ENCODE measurements around the gene WHAMM.
"Not testable (repeated sequence)": the region's sequence is repeated elsewhere in the genome, so short reads cannot be mapped to it uniquely, and the experiment has no call there.

Gene WHAMM

DNA sequence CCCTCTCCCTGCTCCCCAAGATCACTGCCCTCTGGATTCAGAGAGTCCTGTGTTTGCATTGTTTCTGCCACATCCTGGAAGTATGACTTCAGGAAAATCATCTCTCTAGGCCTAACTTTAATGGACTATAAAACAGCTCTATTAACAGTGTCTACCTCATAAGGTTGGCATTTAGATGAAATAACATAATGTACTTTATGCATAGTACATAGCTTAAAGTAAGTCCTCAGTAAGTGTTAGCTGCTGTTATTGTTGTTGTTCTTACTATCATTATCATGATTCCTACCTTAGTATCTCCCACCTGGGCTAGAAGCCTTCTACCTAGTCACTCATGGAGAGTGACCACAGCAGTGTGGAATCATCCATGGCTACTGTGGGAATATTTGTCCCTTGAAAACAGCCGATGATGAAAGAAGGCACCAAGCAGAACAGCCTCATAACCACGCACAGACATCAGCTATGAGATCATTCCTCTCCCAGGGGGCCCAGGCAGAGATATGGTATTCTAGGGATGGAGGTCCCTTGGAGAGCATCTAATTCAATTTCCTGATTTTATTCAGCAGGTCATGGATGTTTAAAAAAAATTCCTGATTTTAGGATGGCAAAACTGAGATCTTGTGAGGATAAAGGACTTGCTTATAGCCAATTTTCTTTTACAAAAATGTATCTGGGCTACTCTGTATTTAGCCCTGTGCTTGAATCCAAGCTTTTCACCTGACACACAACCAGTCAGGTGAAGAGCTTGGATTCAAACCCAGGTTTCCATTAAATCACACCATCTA, 5.4 kb upstream of the WHAMM start:
- no peak for FAIRE-seq

DNA sequence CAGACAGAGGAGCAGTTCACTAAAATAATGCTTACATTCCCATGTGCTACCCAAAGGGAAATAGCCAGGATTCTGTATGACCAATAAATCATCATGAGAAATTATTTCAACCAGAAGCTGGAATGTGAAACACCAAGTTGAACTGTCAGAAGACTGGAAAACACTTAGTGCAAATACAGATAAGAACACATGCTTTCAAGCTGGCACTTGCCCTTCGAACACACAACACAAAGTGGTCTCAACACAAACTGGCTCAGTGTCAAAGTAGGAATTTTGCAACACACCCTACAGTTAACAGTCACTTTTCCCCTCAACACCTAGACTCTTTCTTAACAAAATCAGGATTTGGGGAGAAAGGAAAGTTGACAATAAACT, 4.9 kb upstream of the WHAMM start:
- FAIRE-seq = no peak

DNA sequence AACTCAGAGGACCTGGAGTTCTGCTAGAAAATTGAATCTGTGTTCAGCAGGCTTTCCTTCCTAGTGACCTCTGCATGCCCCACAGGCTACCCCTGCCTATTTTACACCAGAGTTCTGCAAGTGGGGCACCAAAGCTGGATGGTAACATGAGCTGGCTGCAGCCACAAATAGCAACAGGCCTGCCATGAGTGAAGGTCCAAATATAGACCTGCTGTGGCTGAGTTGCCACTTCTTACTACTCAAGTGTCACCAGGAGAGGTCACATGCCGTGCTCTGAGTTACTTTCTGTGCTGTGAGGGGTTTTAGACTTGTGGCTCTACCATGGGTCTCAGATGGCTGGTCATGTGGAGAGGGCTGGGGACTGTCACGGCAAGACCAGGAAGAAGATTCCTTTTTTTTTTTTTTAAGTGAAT, 3.4 kb upstream of the WHAMM start, which contains the start of gene FSD2:
Gene FSD2, minus strand, starts transcription at position 76 of the 413 bp plus-strand sequence. CDS start 18,679 bp downstream, outside the sequence.
- no peak for FAIRE-seq

DNA sequence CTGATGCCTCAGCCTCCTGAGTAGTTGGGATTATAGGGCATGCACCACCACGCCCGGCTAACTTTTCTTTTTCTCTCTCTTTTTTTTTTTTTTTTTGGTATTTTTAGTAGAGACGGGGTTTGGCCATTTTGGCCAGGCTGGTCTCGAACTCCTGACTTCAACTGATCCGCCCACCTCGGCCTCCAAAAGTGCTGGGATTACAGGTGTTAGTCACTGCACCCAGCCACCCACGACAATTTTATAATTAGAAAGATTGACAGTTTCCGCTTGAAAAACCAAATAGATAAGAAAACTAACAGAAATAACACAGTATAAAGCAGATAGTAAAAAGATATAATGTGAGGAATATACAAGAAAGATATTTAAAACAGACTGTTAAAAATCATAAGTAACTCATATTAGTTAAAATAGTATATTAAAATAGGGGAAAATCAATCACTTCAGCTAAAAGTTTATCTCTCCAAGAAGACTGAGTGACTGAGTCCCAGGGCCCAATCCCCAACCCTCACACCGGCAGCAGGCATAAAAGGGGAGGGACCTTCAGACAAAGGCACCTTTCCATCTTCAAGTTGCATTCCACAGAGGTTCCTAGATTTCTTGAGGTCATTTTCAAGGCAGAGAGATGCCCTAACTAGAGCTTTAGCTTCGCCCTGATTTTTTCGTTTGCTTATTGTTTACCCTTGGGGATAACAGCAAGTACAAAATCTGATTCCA, 1.4 kb upstream of the WHAMM start:
- no peak for FAIRE-seq

DNA sequence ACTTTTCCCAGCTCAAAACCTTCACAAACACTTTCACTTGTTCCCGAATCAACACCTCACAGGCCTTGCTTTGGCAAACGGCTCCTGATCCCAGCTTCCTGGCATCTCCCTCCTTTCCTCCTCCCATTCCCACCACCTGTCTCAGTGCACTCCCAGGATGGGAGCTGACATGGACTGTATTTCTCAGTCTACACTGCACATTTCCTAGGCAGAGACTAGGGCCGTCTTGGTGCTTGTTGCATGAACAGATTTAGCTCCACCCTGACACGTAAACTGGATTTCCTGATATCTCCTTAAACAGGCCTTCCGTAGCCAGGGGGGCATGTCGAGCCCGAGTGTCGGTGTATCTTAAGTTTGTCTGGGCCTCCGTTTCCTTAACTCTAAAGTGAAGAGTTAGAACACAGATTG, 790 bp upstream of the WHAMM start:
- no peak for FAIRE-seq

DNA sequence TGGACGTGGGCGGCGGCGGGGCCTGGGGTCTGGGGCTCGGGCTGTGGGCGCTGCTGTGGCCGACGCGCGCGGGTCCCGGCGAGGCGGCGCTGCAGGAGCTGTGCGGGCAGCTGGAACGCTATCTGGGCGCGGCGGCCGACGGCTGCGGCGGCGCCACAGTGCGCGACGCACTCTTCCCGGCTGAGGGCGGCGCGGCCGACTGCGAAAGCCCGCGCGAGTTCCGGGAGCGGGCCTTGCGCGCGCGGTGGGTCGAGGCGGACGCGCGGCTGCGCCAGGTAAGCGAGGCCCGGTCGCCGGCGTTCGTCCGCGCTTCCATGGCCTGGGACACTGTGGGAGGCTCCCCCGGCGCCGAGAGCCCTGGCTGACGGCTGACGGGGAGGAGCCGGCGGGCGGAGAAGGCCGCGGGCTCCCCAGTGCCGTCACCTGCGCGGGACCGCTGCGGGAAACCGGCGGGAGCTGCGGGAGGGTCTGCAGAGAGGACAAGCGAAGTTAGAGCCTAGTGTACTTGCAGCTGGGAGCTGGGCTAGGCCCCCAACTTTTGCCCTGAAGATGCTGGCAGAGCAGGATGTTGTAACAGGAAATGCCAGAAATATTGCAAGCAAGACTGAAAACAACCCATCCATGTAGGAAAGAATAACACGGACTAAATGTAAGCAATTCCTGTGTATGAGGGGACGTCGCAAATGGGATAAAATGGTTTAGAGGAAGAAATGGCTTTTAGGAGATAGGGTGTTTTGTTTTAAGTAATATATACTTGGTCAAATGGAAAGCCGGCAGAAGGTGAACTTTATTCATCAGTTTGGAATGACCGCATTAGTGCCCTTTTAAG, 847 bp downstream of the WHAMM start:
- FAIRE-seq = no peak

DNA sequence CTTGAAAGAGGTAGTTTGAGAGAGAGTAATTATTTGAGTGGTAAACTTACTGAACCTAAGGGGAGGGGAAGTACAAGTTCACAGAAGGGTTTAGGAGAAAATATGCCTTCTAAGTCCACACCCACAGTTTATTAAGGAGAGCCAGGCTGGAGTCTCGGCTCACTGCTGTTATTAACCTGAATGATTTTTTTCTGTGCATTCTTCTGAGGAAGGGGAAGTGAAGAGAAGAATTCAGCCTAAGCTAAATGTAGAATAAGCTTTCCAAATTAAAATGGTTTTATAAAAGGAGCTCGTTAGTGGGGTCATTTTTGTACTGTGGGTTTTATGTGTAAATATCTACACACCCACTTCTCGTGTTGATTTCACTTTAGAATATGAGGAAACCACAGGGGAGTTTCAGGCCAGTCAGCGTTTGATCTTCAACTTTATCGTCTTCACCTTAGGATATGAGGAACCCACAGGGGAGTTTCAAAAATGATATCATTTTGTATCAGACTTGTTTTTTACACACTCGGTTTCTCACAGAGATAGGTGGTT, 1.5 kb downstream of the WHAMM start:
- FAIRE-seq = no peak

DNA sequence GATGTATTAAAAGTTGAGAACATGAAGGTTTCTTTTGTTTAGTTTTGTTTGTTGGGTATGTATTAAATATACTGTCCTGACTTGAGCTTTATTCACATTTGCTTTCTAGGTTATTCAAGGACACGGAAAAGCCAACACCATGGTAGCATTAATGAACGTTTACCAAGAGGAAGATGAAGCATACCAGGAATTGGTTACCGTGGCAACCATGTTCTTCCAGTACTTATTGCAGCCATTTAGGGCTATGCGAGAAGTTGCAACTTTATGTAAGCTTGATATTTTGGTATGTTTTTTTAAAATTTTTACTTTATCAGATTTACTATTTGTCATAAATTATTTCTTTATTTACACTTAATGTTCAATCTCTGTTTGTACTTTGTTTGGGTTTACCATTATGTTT, 3.6 kb downstream of the WHAMM start:
- no peak for FAIRE-seq

DNA sequence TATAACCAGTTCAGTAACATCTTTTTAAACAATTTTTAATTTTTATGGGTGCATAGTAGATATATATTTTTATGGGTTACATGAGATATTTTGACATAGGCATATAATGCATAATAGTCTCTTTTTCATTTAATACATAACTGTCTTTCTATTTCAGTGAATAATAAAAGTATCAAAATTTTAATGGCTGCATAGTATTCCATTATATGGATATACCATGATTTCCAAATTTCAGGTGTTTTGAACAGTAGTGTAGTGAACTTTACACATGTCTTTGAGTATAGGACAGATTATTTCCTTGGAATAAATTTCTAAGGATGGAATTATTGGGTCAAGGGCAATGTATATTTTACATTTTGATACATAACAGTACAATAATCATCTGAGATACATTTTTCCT, 10.7 kb downstream of the WHAMM start:
- FAIRE-seq = no peak

DNA sequence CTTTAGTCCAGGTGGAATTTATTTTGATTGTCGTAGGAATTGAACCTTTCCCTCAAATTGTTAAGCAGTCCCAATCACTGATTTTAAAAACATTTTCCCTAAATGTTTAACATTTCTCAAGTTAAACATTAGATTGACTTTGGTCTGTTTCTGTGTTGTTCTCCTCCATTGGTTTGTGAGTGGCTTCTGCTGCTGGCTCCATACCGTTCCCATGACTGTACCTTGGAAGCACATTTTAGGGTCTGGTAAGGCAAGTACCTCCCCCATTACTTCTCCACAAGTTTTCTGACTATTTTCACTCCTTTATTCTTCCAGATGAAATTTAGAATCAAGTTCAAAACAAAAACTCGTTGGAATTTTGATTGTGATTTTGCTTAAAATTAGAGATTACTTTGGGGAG, 12.0 kb downstream of the WHAMM start:
- FAIRE-seq = not testable (repeated sequence)

DNA sequence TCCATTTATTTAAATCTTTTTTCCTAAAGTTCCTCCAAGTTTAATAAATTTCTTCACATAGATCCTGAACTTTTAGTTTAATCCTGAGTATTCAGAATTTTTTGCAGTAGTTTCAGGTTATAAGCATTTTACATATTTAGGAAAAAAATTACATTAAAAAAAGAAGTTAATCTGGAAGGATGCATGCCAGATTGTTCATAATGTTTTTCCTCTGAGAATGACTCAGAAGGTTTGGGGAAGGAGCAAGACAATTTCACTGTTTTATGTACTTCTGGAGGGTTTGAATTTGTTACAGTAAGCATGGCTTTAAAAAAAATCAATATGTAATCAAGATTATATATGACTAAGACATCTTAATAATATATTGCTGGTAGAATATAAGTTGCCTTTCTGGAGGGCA, 12.4 kb downstream of the WHAMM start:
- FAIRE-seq = not testable (repeated sequence)

DNA sequence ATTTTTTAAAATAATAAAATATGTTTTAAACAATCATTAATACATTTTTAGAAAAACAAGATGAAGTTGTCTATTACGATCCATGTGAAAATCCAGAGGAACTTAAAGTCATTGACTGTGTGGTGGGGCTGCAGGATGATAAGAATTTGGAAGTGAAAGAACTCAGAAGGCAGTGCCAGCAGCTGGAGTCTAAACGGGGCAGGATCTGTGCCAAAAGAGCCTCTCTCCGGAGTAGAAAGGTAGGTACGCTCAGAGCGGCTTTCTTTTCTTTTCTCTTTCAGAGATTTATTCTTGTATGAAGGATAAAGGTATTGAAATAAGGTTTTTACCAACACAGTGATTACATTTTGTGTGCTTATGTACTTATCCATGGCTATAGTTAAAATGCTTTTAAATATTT, 13.6 kb downstream of the WHAMM start:
- no peak for FAIRE-seq

DNA sequence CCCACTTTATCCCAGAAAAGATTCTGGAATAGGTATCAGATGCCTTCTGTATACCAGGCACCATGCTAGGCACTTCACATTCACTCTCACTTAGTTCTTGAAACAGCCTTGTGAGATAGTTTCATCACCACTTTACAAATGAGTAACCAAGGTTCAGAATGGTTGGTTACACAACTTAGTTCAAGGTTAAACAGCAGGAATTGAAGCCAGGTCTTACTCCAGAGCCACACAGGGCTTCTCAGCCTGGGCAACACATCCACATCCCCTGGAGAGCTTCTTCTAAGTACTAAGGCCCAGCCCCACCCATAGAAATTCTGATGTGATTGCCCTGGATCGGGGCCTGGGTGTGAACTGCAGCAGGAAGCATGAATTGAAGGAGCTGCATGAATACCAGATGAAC, 18.6 kb downstream of the WHAMM start:
- no peak for FAIRE-seq

DNA sequence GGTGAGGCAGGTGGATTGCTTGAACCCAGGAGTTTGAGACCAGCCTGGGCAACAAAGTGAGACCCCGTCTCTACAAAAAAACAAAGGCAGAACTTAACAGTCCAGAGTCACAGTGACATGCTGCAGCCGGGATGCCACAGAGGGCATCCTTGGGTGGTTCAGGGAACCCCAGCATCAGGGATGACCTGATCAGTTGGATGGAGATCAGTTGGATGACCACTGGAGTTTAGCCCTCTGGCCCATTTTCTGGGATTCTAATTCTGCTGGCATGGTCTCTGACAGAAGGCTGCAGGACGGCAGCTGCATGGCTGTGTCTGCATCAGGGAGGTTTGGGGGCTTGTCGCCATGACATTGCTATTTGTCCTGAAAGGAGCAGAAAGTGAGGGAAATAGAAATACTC, 19.8 kb downstream of the WHAMM start:
- FAIRE-seq = no peak

DNA sequence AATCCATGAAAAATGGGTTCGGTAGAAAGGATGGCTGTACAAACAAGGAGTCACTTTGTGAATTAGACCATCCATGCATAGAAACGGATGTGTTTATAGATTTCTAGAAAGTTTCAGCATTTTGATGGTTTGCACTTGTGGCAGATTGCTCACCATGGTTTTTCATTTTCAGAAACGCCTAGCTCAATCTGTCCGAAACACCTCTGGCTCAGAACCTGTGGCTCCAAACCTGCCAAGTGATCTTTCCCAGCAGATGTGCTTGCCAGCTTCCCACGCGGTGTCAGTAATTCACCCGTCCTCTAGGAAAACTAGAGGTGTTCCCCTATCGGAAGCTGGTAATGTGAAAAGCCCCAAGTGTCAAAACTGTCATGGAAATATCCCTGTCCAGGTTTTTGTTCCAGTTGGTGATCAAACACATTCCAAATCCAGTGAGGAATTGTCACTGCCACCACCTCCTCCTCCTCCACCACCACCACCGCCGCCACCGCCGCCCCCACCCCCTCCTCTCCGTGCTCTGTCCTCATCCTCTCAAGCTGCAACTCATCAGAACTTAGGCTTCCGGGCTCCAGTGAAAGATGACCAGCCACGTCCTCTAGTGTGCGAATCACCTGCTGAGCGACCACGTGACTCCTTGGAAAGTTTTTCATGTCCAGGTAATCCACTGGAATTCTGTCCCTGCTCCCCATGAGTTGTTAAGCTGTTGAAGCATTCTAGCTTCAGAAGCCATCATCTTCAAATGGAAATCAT, 21.2 kb downstream of the WHAMM start:
- FAIRE-seq = no peak

DNA sequence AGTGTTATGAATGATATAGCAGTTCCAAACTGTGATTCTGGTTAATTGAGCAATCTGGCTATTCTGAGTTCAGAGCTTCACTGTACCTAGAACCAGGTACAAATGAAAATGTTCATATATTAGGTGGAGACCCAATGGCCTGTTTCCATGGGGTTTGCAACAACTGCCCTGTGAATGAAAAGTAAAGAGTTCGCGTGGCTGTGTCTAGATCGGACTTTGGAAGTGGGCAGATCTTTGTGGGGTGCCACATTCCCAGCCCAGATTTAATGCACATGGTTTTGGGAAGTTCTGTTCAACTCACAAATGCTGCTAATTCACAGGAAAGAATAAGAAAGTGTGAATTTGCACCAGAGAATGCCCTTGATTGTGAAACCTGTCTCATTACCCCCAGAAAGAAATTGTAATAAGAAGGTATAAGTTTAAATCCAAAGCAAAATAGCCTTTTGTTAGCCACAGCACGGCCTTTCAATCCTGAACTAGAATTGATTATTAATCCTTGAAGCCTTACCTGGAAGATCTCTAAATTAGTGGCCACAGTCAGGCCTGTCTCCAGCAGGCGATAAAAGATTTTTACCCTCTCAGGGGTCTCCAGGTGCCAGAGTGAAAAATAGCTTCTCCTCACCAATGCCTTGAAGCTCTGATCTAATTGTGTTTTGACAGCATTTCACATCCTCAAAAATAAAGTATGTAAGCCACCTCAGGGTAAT, 22.6 kb downstream of the WHAMM start:
- no peak for FAIRE-seq

DNA sequence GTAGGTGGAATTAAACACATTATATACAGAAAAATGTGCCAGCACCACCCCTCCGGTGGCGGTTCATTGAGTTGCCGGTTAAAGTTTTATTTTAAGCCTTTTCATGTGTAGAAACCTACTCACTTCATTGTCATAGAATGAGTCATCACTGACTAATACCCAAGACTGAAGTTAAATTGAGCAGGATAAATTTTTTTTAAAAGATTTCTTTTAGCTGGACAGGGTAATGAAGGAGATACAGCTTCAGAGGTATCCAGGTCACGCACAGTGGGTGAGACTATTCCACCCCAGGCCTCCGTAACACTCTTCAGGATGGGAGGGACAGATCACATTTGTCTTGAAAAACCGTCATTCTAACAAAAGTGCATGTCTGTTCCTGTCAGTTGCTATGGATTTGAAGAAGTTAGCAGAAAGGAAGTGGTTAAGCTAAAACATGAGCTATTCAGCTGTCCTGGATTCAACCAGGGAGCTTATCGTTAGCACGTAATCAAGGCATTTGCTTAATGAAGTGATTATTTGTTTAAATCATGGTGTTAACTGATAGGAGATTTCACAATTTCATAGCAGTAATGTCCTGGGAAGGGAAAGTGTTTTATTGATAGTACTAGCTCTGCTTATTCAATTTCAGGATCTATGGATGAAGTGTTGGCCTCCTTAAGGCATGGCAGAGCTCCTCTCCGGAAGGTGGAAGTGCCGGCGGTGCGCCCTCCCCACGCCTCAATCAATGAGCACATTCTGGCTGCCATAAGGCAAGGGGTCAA, 23.4 kb downstream of the WHAMM start:
- no peak for FAIRE-seq

DNA sequence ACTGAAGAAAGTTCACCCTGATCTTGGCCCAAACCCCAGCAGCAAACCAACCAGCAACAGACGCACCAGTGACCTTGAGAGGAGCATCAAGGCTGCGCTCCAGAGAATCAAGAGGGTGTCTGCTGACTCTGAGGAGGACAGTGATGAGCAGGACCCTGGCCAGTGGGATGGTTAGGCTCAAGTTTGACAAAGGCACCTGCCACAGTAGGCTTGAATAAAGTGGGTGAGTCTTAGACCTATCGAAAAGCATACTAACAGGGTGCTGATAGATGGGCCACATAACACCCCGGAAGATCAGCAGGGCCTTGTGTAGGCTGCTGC, 23.9 kb downstream of the WHAMM start:
- FAIRE-seq = no peak

DNA sequence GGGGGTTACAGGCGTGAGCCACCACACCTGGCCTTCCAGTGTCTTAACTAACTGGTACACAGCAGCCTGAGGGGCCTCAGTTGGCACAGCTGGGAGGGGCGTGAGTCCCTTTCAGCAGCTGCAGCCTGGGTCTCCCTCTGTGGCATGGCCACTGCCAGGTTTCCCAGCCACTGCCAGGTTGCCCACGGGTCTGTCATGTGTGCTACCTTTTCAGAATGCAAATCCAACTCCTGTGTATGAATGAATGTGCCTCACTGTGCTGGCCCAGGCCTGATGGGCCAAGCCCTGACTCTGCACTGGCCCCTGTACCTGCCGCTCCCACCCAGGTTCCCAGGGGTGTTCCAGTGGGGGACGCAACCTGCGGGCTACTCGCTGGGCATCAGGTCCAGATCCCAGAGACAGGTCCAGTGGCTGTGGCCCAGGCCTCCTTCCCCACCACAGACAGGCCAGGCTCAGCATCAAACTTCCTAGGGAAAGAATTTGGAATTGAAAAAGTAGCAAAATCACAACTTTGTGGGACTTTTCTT, 26.0 kb downstream of the WHAMM start:
- FAIRE-seq = no peak

DNA sequence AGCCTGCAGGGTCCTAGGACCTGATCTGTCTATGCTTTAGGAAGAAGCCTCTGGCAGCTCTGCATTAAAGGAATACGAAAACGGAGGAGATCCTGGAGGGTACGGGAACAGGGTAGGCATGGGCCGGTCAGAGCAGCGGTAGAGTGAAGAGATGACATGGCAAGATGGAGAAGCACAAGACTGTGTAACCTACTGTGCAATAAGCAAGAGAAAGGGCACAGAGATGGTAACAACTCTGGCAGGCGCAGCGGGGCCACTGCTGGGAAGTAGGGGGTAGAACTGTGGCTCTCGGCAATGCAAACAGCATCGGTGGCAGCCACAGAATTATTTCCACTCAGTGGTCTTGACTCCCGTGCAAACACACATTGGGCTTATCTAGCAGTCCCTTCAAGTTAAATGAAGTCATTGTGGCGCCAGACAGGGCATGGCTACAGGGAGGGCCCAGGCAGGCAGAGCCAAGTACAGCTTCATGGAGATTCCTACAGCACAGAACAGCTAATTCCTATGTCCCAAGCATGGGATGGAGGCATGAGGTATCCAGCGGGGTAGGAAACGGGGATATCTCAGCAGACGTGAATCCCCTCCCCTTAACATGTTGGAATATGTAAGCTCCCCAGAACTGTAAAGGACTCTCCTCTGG, 28.8 kb downstream of the WHAMM start:
- no peak for FAIRE-seq

All from endometrium (tissue), 2 donors.